IMR-90 (cell line): ENCODE data around the gene COL19A1. TPM values are rescaled to one million over a fixed set of nuclear protein-coding genes. Genes with fewer than 3 reads are reported as not detected.

ENCODE experiments used
- ATAC-seq: fragments of 200-7000 bp; cut with Tn5 transposase; 2 replicates; pipeline ENCODE4 v1.9.1; 2020; ENCODE audit warnings: low read depth, mild to moderate bottlenecking, moderate library complexity
- BruUV-seq: library from RNA; stranded (reverse); fragments of 400-500 nt; replicated peaks from 2 replicates; lab custom pipeline; 2021; lab: Mats Ljungman, UMichigan
- CTCF ChIA-PET: fragments of 300-600 bp; formaldehyde crosslinking; extraction: SDS; loops from one replicate; lab custom pipeline; 2021; ENCODE audit warnings: antibody characterized with exemption; lab: Yijun Ruan, JAX
- POLR2A ChIA-PET: fragments of 300-600 bp; sonication (Branson Sonifier 250); formaldehyde crosslinking; loops from one replicate; lab custom pipeline; 2022; ENCODE audit warnings: antibody characterized with exemption; ENCODE audit not compliant: unreplicated experiment; lab: Charles Lee
- DNase-seq: peaks from one replicate; pipeline ENCODE4 v3.0.0; 2013
- H2AFZ ChIP-seq: replicated peaks from 2 replicates; pipeline ENCODE3; 2013; ENCODE audit warnings: low read length, mild to moderate bottlenecking; ENCODE audit not compliant: poor library complexity
- H2AK5ac ChIP-seq: 2 replicates; pipeline ENCODE4 v1.6.1; 2013; ENCODE audit warnings: low read depth, low read length, inconsistent platforms
- H2AK9ac ChIP-seq: replicated peaks from 2 replicates; pipeline ENCODE3; 2013; ENCODE audit warnings: mild to moderate bottlenecking, low read depth, low read length, moderate library complexity; ENCODE audit not compliant: poor library complexity
- H2BK120ac ChIP-seq: 2 replicates; pipeline ENCODE4 v1.6.1; 2013; ENCODE audit warnings: low read depth, low read length, inconsistent platforms
- H2BK15ac ChIP-seq: 3 replicates; pipeline ENCODE4 v1.6.1; 2013; ENCODE audit warnings: low read depth, low read length, inconsistent platforms
- H2BK20ac ChIP-seq: 2 replicates; pipeline ENCODE4 v1.6.1; 2013; ENCODE audit warnings: low read depth, mild to moderate bottlenecking, inconsistent platforms, low read length, moderate library complexity
- H2BK5ac ChIP-seq: 2 replicates; pipeline ENCODE4 v1.6.1; 2013; ENCODE audit warnings: mild to moderate bottlenecking, low read depth, low read length, inconsistent platforms; ENCODE audit not compliant: poor library complexity, severe bottlenecking
- H3K14ac ChIP-seq: replicated peaks from 2 replicates; pipeline ENCODE4 v1.6.1; 2013; ENCODE audit warnings: low read depth, low read length, inconsistent platforms
- H3K18ac ChIP-seq: 2 replicates; pipeline ENCODE4 v1.6.1; 2013; ENCODE audit warnings: low read depth, low read length, control low read depth
- H3K23ac ChIP-seq: 2 replicates; pipeline ENCODE4 v1.6.1; 2013; ENCODE audit warnings: low read depth, low read length, inconsistent platforms
- H3K27ac ChIP-seq: 2 replicates; pipeline ENCODE4 v1.5.1; 2013; ENCODE audit warnings: mild to moderate bottlenecking, control low read depth, low read length; ENCODE audit not compliant: insufficient read depth
- H3K27me3 ChIP-seq: 2 replicates; pipeline ENCODE4 v1.6.1; 2013; ENCODE audit warnings: low read length; ENCODE audit not compliant: control insufficient read depth, insufficient read depth
- H3K36me3 ChIP-seq: 2 replicates; pipeline ENCODE4 v1.6.1; 2013; ENCODE audit warnings: low read length, mixed read lengths; ENCODE audit not compliant: control insufficient read depth, insufficient read depth
- H3K4ac ChIP-seq: 2 replicates; pipeline ENCODE4 v1.6.1; 2013; ENCODE audit warnings: low read depth, low read length, inconsistent platforms
- H3K4me1 ChIP-seq: 2 replicates; pipeline ENCODE4 v1.6.1; 2013; ENCODE audit warnings: low read length, mixed read lengths; ENCODE audit not compliant: control insufficient read depth, insufficient read depth
- H3K4me2 ChIP-seq: 2 replicates; pipeline ENCODE4 v1.6.1; 2013; ENCODE audit warnings: low read depth, mild to moderate bottlenecking, control low read depth, low read length, moderate library complexity
- H3K4me3 ChIP-seq: 2 replicates; pipeline ENCODE4 v1.5.1; 2013; ENCODE audit warnings: low read depth, mild to moderate bottlenecking, control low read depth, low read length, moderate library complexity; ENCODE audit not compliant: insufficient read depth
- H3K56ac ChIP-seq: 2 replicates; pipeline ENCODE4 v1.6.1; 2013; ENCODE audit warnings: low read length, inconsistent platforms; ENCODE audit not compliant: insufficient read depth; ENCODE audit errors: extremely low read depth
- H3K79me1 ChIP-seq, 2 experiments: 2 replicates each; pipeline ENCODE4 v1.6.1; 2013; ENCODE audit warnings: low read length in 2 of 2, inconsistent platforms in 1 of 2, low read depth in 1 of 2
- H3K9ac ChIP-seq: 2 replicates; pipeline ENCODE4 v1.6.1; 2013; ENCODE audit warnings: low read depth, low read length, control low read depth
- H3K9me1 ChIP-seq: 2 replicates; pipeline ENCODE4 v1.6.1; 2013; ENCODE audit warnings: low read length, inconsistent platforms; ENCODE audit not compliant: insufficient read depth
- H3K9me3 ChIP-seq: 2 replicates; pipeline ENCODE4 v1.6.1; 2013; ENCODE audit warnings: low read length; ENCODE audit not compliant: control insufficient read depth, insufficient read depth
- H4K20me1 ChIP-seq: 2 replicates; pipeline ENCODE4 v1.6.1; 2013; ENCODE audit warnings: low read length, inconsistent platforms; ENCODE audit not compliant: insufficient read depth
- H4K5ac ChIP-seq: 2 replicates; pipeline ENCODE4 v1.6.1; 2013; ENCODE audit warnings: mild to moderate bottlenecking, low read depth, low read length, control low read depth
- H4K8ac ChIP-seq, 2 experiments: 2 replicates each; pipeline ENCODE4 v1.6.1; 2013; ENCODE audit warnings: low read depth in 2 of 2, low read length in 2 of 2, control low read depth in 1 of 2, inconsistent platforms in 1 of 2
- H4K91ac ChIP-seq: 2 replicates; pipeline ENCODE4 v1.6.1; 2013; ENCODE audit warnings: low read depth, low read length, inconsistent platforms; ENCODE audit not compliant: insufficient read depth
- BHLHE40 ChIP-seq: fragments of 150-350 bp; IDR thresholded peaks from 2 replicates; pipeline ENCODE4 v1.6.1; 2016; ENCODE audit warnings: mild to moderate bottlenecking, low read depth, low read length
- CEBPB ChIP-seq: IDR thresholded peaks from 2 replicates; pipeline ENCODE4 v1.6.1; 2012; ENCODE audit warnings: low read depth, low read length, improper control_type of control experiment
- CHD1 ChIP-seq: IDR thresholded peaks from 2 replicates; pipeline ENCODE4 v1.6.1; 2012; ENCODE audit warnings: low read depth, low read length, improper control_type of control experiment
- CTCF ChIP-seq: conservative IDR thresholded peaks from 2 replicates; pipeline ENCODE4 v1.5.1; 2012; ENCODE audit warnings: mild to moderate bottlenecking, low read depth, low read length, improper control_type of control experiment
- ELK1 ChIP-seq: fragments of 150-350 bp; IDR thresholded peaks from 2 replicates; pipeline ENCODE4 v1.6.1; 2016; ENCODE audit warnings: low read depth, mild to moderate bottlenecking, low read length, moderate library complexity, borderline replicate concordance
- FOS ChIP-seq: fragments of 150-350 bp; IDR thresholded peaks from 2 replicates; pipeline ENCODE4 v1.6.1; 2016; ENCODE audit warnings: low read depth, low read length
- MAFK ChIP-seq: IDR thresholded peaks from 2 replicates; pipeline ENCODE4 v1.6.1; 2012; ENCODE audit warnings: low read depth, low read length, improper control_type of control experiment
- MAZ ChIP-seq: IDR thresholded peaks from 2 replicates; pipeline ENCODE4 v1.6.1; 2012; ENCODE audit warnings: low read depth, mild to moderate bottlenecking, low read length, improper control_type of control experiment, moderate library complexity, borderline replicate concordance
- MXI1 ChIP-seq: IDR thresholded peaks from 2 replicates; pipeline ENCODE4 v1.6.1; 2012; ENCODE audit warnings: low read depth, mild to moderate bottlenecking, low read length, moderate library complexity, borderline replicate concordance
- NFE2L2 ChIP-seq: fragments of 150-350 bp; IDR thresholded peaks from 2 replicates; pipeline ENCODE4 v1.6.1; 2016; ENCODE audit warnings: low read depth, mild to moderate bottlenecking, low read length
- POLR2A ChIP-seq: IDR thresholded peaks from 2 replicates; pipeline ENCODE4 v1.6.1; 2012; ENCODE audit warnings: mild to moderate bottlenecking, low read depth, low read length
- RAD21 ChIP-seq: IDR thresholded peaks from 2 replicates; pipeline ENCODE4 v1.6.1; 2012; ENCODE audit warnings: low read length, improper control_type of control experiment
- RCOR1 ChIP-seq: IDR thresholded peaks from 2 replicates; pipeline ENCODE4 v1.6.1; 2012; ENCODE audit warnings: mild to moderate bottlenecking, low read length, improper control_type of control experiment; ENCODE audit not compliant: insufficient replicate concordance
- RFX5 ChIP-seq: IDR thresholded peaks from 2 replicates; pipeline ENCODE4 v1.8.0; 2012; ENCODE audit warnings: low read depth, mild to moderate bottlenecking, low read length, moderate library complexity
- SMC3 ChIP-seq: fragments of 150-350 bp; IDR thresholded peaks from 2 replicates; pipeline ENCODE4 v1.6.1; 2016; ENCODE audit warnings: low read depth, mild to moderate bottlenecking, antibody characterized with exemption, low read length, moderate library complexity
- USF2 ChIP-seq: fragments of 150-350 bp; IDR thresholded peaks from 2 replicates; pipeline ENCODE4 v1.6.1; 2017; ENCODE audit warnings: mild to moderate bottlenecking, antibody characterized with exemption, low read length, low read depth
- WGBS, 2 experiments: methylation state at CpG; one replicate each; pipeline versions ENCODE4 v1.1.5 to v1.1.7; 2013; ENCODE audit warnings: missing lambda C conversion rate in 2 of 2; ENCODE audit not compliant: insufficient read length in 1 of 2; ENCODE audit errors: extremely low coverage in 2 of 2; 5-methylcytosine and 5-hydroxymethylcytosine counted together
- dilution Hi-C: fragments of 300-500 bp; cut with HindIII; formaldehyde crosslinking; loops from one replicate; pipeline ENCODE4 v1.14.3; 2018; ENCODE audit warnings: low sequenced_read_pairs; ENCODE audit not compliant: unreplicated experiment
- in situ Hi-C: fragments of 300-500 bp; cut with MboI; formaldehyde crosslinking; loops from 3 replicates; pipeline ENCODE4 v1.14.3; 2019; ENCODE audit warnings: low sequenced_read_pairs, inconsistent platforms, mixed read lengths
- intact Hi-C: fragments of 100-400 bp; cut with micrococcal nuclease; formaldehyde crosslinking; loops from 2 replicates; pipeline ENCODE4 v1.10.0; 2022
- polyA plus RNA-seq, 3 experiments: library from polyadenylated mRNA; depleted of rRNA; stranded (reverse); fragments of >200 nt; gene quantifications; 2 replicates each; pipeline ENCODE4 v1.2.3, GENCODE V29; 2012; ENCODE audit warnings: low replicate concordance in 1 of 3
- total RNA-seq: library from RNA; depleted of rRNA; stranded (reverse); fragments of >200 nt; gene quantifications from 2 replicates; pipeline ENCODE4 v1.2.3, GENCODE V29; 2012

Gene COL19A1
- total and polyA plus RNA-seq, 2 of the 4 experiments (the other 2 are of a cell fraction) = under 0.01 TPM; not detected in 1

- H4K91ac ChIP-seq = no peak overlapping the region
- H3K27me3 ChIP-seq = no peaks in the 10 kb centered on the region
- ATAC-seq (no peak), DNase-seq (no peak)
- no peak overlapping the region for H3K4me3 ChIP-seq
- H2AFZ ChIP-seq = no peak overlapping the region
- CTCF ChIA-PET = no interaction called here
- no peak overlapping the region for H3K4ac ChIP-seq
- dilution Hi-C loops (no loop called here), in situ Hi-C loops (no loop called here), intact Hi-C loops (no loop called here)
- no peak overlapping the region for H2BK120ac ChIP-seq
- POLR2A ChIA-PET = no interaction called here
- no CpG with 5 or more reads among the region's 1 CpG for WGBS, 2 experiments
- no peaks in the 10 kb centered on the region for H3K79me1 ChIP-seq
- H3K27ac ChIP-seq = no peak overlapping the region
- H3K4me2 ChIP-seq = no peak overlapping the region
- no peak overlapping the region for H3K14ac ChIP-seq
- H2BK5ac ChIP-seq = no peak overlapping the region
- H3K56ac ChIP-seq = no peak overlapping the region
- no peak overlapping the region for H2BK15ac ChIP-seq
- no peak overlapping the region for H3K9ac ChIP-seq
- H3K9me1 ChIP-seq = no peaks in the 10 kb centered on the region
- H3K9me3 ChIP-seq = no peaks in the 10 kb centered on the region
- H3K23ac ChIP-seq = no peak overlapping the region
- H3K18ac ChIP-seq = no peak overlapping the region
- H2BK20ac ChIP-seq = no peak overlapping the region
- no peaks in the 10 kb centered on the region for H3K4me1 ChIP-seq
- TF ChIP-seq MAFK = no peak
- TF ChIP-seq RFX5 = no peak
- TF ChIP-seq RAD21 = no peak
- TF ChIP-seq CHD1 = no peak
- no peak for TF ChIP-seq MXI1
- no peak for TF ChIP-seq CEBPB
- TF ChIP-seq BHLHE40 = no peak
- no peak for TF ChIP-seq FOS
- TF ChIP-seq SMC3 = no peak
- TF ChIP-seq MAZ = no peak
- TF ChIP-seq CTCF = no peak
- no peak for TF ChIP-seq ELK1
- TF ChIP-seq NFE2L2 = no peak
- no peak for TF ChIP-seq POLR2A
- TF ChIP-seq RCOR1 = no peak
- TF ChIP-seq USF2 = no peak
- H4K20me1 ChIP-seq = no peaks in the 10 kb centered on the region
- H3K36me3 ChIP-seq = no peaks in the 10 kb centered on the region
- no TSS peak for BruUV-seq
- no peak overlapping the region for H4K8ac ChIP-seq
- no peak overlapping the region for H4K5ac ChIP-seq
- H2AK5ac ChIP-seq = no peak overlapping the region
- H2AK9ac ChIP-seq = no peak overlapping the region
Observed at GRCh38 chr6:70130865-70131264, 264.5 kb downstream of the COL19A1 start.
